VCaP (cell line): ENCODE measurements around the gene TNIP1.

Experiments
- H3K27ac ChIP-seq: fragments of 450-650 bp; 2 replicates; pipeline ENCODE4 v1.5.1; 2017
- TF ChIP-seq, protein P1 (sequence below): fragments of 450-650 bp; conservative IDR thresholded peaks from 2 replicates; pipeline ENCODE4 v1.5.1; 2017; ENCODE audit warnings: mild to moderate bottlenecking, moderate library complexity

TNIP1 gene

DNA sequence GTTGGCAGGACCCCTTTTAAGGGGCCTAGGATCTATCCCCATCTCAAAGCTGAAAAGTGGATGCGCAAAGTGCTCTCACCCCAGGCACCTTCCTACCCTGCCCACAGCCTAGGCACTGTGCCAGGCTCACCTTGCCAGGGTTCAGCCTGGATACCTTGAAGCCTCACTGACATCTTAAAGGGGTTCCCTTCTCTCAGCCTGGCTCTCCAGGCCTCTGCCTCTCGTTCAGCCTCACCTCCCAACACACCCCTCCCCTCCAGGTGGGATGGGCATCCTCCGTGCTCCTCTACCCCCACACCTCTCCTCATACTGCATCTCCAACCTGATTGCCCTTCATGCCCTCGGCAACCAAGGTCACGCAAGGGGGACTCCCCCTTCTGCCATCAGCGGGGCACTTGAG is 25.5 kb downstream of the TNIP1 start:
- TF ChIP-seq, protein P1, sequence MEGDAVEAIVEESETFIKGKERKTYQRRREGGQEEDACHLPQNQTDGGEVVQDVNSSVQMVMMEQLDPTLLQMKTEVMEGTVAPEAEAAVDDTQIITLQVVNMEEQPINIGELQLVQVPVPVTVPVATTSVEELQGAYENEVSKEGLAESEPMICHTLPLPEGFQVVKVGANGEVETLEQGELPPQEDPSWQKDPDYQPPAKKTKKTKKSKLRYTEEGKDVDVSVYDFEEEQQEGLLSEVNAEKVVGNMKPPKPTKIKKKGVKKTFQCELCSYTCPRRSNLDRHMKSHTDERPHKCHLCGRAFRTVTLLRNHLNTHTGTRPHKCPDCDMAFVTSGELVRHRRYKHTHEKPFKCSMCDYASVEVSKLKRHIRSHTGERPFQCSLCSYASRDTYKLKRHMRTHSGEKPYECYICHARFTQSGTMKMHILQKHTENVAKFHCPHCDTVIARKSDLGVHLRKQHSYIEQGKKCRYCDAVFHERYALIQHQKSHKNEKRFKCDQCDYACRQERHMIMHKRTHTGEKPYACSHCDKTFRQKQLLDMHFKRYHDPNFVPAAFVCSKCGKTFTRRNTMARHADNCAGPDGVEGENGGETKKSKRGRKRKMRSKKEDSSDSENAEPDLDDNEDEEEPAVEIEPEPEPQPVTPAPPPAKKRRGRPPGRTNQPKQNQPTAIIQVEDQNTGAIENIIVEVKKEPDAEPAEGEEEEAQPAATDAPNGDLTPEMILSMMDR = no peak
- H3K27ac ChIP-seq = no peak overlapping the region

DNA sequence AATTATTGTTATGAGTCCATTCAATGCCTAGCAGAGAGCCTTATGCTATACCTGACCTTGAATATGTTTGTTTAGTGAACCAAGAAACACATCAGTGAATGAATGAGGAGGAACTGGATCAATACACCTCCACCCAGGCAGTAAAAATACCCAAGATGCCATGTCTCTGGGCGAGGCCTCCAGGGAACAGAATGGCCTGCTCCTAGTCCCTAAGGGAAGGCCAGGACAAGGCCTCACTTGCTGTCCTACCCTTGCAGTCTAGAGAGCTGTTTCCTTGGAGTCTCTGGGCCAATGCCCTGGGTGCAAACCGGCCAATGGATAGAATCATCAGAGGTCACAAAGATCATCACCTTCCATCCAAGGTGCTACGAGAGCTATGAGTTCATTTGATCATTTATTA is 26.1 kb downstream of the TNIP1 start:
- TF ChIP-seq, protein P1 = no peak

GRCh38 chr5:151053796-151054462 is 26.9 kb downstream of the TNIP1 start:
- no peak overlapping the region for H3K27ac ChIP-seq
- TF ChIP-seq, protein P1 = no peak

More for the DNA sequence above, 26.1 kb downstream of the TNIP1 start:
- H3K27ac ChIP-seq = no peak overlapping the region

GRCh38 chr5:151052836-151053235 is 28.0 kb downstream of the TNIP1 start:
- no peak overlapping the region for H3K27ac ChIP-seq
- TF ChIP-seq, protein P1 = no peak

DNA sequence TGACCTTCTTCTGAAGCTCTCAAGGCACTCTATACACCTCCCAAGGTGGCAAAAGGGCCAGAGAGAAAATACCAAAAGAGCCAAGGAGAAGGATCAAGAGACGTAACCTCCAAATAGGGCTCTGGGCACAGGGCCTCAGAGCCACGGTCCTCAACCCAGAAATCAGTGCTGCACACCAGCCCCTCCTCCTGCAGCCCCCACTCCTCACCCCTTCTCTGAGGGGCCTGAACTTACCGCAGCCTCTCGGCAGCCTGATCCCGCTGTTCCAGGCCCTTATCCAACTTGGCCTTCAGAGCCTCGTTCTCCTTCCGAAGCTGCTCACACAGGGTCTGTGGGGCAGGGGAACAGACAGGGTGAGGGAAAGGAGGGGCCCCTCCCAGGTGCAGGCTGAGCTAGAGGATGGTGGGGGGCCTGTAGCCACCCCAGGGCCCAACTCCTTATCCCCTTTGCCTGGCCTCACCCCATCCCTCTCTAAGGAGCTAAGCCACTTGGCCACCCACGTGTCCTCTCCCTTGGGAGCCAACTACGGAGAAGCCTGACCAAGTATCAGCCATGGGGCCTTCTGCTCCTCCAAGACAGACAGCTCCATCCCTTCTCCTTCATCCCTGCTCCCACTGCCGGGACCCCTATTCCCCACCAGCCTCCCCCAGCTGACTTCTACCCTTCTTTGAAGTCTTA is 28.8 kb downstream of the TNIP1 start:
- H3K27ac ChIP-seq = no peak overlapping the region

DNA sequence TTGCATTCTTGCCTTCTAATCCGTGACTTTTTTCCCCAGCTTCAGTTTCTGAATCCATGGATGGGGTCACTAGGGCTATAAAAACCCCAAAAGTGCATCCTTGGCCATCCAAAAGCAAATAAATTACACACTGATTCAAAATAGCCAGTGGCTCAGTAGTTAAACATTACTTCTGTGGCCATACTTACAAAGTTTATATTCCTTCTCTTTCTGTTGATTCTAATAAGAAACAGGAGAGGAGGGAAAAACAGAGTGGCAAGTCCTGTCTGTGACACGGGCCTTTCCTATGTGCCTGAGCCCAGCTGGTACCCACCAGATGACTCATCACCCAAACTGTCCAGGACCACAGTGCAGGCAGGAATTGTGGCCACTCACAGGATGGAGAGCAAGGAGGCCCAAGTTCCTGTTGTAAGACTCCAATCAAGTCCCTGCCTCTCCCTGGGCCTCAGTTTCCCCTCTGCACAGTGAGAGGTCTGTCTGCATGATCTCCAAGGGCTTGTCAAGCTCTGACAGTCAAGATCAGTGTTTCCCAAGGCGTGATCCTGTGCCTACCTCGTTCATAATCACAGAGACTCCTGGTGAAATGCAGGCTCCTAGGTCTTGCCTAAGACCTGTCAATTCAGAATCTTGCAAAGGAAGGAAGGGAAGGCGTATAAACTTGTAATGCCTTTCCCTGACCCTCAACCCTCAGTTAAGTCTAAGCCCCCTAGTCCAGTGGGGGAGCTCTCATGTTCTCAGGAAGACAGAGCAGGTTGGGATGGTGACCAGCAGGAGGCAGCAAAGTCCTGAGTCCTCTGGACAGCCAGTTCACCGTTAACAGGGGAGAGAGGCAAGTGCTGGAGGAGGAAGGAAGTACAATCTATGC is 29.5 kb downstream of the TNIP1 start:
- no peak overlapping the region for H3K27ac ChIP-seq
- TF ChIP-seq, protein P1 = peak; percentile 86

More for the DNA sequence above, 28.8 kb downstream of the TNIP1 start:
- TF ChIP-seq, protein P1 = peak; percentile 36

DNA sequence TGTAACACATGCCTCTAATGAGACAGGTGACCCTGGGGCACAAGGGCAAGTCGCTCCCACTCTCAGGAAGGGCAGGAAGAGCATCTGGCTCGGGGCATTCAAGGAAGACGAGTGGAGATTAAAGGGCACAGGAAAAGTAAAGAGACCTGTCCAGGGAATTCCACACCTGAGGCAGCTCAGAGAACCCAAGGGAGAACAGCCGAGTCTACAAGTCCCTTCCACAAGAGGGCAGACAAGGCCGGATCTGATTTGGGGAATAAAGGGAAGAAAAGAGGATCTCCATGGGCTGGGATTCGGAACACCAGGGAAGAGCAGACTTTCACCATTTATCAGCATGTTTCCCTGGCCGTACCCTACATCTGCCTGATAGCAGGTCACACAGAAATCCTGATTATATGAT is 32.3 kb downstream of the TNIP1 start:
- H3K27ac ChIP-seq = no peak overlapping the region
- TF ChIP-seq, protein P1 = peak; percentile 25
